ENCODE data around the gene FGB.

The FGB gene

DNA sequence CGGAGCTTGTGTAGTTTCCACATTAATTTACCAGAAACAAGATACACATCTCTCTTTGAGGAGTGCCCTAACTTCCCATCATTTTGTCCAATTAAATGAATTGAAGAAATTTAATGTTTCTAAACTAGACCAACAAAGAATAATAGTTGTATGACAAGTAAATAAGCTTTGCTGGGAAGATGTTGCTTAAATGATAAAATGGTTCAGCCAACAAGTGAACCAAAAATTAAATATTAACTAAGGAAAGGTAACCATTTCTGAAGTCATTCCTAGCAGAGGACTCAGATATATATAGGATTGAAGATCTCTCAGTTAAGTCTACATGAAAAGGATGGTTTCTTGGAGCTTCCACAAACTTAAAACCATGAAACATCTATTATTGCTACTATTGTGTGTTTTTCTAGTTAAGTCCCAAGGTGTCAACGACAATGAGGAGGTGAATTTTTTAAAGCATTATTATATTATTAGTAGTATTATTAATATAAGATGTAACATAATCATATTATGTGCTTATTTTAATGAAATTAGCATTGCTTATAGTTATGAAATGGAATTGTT lies at the start of gene FGB:
Gene FGB (plus strand): TSS at position 315 of the 558 bp plus-strand sequence. CDS start 8 bp downstream, at position 323.
- no peak within 1 kb of the TSS for H3K4me3 ChIP-seq (ENCODE audit: low read length)
- no peak for TF ChIP-seq ZNF274 (IDR thresholded peaks at IDR 0.05; ENCODE audit: low read depth, low read length)

DNA sequence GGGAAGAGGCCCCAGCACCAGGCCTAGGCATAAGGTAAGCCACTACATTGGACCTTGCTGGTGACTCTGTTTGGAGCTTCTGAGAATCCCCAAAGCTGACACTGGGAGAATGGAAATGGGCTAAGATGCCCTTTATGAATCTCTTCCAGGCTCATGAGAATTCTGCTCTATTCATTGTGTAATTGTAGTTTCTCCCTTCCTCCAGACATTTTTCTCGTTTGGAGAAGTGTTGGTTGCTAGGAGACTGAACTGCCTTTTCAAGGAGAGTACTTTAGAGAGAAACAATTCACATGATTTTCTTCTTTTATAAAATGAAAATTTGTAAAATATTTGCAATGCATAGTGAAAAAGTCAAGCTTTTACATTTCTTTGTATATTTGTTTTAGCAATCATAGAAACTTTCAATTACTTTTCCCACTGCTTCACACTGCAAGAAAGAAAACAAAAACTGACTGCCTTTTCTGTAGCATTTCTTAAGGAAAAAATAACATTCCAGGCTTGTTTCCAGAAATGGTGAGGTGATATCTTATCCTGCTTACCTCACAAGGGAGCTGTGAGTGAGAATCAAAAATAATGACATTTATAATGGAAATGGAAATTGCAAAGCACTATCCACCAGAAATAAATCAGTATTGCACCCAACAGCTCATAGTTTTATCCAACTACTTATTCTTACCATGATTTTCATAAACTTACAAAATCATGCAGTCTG lies 46.3 kb upstream of the FGB start:
- no peak for TF ChIP-seq ZNF274 (IDR thresholded peaks at IDR 0.05; ENCODE audit: low read depth, low read length)

DNA sequence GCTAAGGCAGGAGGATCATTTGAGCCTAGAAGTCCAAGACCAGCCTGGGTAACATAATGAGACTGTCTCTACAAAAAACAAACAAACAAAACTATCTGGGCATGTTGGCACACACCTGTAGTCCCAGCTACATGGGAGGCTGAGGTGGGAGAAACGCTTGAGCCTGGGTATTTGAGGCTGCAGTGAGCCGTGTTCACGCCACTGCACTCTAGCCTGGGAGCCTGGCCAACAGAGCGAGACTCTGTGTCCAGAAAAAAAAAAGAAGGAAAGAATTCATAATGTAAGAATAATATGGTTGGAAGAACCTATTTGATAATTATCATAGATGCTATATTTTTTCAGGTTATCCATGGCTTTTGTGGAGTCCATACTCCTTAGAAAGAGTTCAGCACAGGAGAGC lies 45.2 kb upstream of the FGB start:
- no peak for TF ChIP-seq ZNF274 (IDR thresholded peaks at IDR 0.05; ENCODE audit: low read depth, low read length)
- H3K4me3 ChIP-seq (ENCODE audit: low read length): no peak overlapping the region

More for the DNA sequence above, 46.3 kb upstream of the FGB start:
- H3K4me3 ChIP-seq (ENCODE audit: low read length): no peak overlapping the region

DNA sequence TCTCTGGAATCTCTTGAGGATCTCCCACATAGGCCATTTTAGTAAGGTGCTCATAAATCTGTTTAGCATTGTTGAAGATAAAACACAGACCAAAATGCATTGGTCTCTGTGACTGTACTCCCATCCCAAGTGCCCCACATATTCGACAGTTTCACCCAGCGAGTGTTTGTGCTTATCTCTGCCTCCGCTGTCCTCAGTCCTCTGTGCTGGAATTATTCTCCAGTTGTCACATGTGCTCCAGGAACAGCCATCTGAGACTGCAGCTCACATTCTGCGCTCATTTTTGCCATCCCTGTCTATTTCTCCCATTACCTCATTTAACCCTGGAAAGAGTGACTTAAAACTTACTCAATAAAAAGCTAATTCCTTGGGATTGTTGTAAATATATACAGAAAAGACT lies 43.6 kb upstream of the FGB start:
- TF ChIP-seq ZNF274 (IDR thresholded peaks at IDR 0.05; ENCODE audit: low read depth, low read length): no peak

DNA sequence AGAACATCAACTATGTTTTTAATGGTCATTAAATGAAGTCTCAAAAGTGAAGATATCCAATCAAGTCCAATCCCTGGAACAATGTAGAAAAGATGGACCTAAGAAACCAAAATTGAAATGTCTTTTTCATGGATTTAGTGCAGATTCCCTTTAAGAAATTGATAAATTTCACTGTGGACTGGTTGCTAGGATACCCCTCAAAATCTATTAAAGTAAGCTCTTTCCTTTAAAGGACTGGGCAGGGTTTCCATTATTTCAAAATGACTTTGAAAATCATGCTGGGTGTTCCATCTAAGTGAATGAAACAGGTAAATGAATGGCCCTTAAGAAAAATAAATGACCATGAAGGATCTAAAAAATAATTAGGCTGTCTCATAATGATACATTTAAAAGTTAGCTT lies 41.2 kb upstream of the FGB start:
- TF ChIP-seq ZNF274 (IDR thresholded peaks at IDR 0.05; ENCODE audit: low read depth, low read length): no peak
- H3K4me3 ChIP-seq (ENCODE audit: low read length): no peak overlapping the region

More for the DNA sequence above, 43.6 kb upstream of the FGB start:
- no peak overlapping the region for H3K4me3 ChIP-seq (ENCODE audit: low read length)

DNA sequence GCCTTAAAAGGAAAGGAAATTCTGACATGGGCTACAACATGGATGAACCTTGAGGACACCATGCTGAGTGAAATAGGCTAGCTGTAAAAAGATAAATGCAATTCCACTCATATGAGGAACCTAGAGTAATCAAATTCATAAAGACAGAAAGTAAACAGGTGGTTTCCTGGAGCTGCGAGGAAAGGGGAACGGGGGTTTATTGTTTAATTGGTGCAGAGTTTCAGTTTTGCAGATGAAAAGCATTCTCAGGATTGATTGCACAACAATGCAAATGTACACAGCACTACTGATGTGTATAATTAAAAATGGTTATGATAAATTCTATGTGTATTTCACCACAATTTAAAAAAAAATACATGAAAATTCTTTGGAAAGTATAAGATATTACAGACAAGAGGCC lies 36.7 kb upstream of the FGB start:
- H3K4me3 ChIP-seq (ENCODE audit: low read length): no peak overlapping the region
- no peak for TF ChIP-seq ZNF274 (IDR thresholded peaks at IDR 0.05; ENCODE audit: low read depth, low read length)

DNA sequence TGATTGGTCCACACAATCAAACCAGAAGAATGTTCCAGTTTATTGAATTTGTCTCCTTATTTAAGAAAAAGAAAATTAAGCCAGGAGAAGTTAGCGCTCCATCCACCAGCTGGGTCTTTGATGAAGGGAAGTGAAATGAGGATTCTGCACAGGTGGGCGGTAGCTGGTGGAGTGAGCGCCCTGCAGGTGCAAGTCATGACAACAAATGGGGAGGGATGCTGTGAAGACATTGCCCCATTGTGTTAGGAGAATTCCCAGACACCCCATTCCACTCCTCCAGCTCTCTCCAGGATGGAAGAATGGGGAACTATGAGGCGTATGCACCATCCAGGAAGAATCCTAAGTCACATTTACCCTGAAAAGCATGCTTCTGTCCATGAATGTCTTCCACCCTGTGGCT lies 35.5 kb upstream of the FGB start:
- TF ChIP-seq ZNF274 (IDR thresholded peaks at IDR 0.05; ENCODE audit: low read depth, low read length): no peak
- no peak overlapping the region for H3K4me3 ChIP-seq (ENCODE audit: low read length)

DNA sequence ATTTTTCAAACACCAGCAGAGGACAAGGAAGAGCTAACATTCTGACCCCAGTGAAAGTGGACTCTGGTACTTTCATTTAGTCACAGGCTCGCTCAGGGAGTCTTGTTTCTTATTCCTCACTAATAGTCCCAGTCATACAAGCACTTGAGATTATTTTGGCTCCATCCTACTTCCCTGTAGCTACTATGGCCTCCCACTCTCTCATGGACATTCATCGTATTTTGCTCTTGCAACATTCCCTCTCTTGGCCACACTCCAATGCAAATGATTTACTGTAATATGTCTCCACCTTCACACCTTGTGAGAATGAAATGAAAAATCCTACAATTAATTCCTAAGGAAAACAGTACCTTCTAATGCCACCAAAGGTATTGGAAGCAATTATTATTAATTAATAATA lies 33.9 kb upstream of the FGB start:
- no peak overlapping the region for H3K4me3 ChIP-seq (ENCODE audit: low read length)
- no peak for TF ChIP-seq ZNF274 (IDR thresholded peaks at IDR 0.05; ENCODE audit: low read depth, low read length)

DNA sequence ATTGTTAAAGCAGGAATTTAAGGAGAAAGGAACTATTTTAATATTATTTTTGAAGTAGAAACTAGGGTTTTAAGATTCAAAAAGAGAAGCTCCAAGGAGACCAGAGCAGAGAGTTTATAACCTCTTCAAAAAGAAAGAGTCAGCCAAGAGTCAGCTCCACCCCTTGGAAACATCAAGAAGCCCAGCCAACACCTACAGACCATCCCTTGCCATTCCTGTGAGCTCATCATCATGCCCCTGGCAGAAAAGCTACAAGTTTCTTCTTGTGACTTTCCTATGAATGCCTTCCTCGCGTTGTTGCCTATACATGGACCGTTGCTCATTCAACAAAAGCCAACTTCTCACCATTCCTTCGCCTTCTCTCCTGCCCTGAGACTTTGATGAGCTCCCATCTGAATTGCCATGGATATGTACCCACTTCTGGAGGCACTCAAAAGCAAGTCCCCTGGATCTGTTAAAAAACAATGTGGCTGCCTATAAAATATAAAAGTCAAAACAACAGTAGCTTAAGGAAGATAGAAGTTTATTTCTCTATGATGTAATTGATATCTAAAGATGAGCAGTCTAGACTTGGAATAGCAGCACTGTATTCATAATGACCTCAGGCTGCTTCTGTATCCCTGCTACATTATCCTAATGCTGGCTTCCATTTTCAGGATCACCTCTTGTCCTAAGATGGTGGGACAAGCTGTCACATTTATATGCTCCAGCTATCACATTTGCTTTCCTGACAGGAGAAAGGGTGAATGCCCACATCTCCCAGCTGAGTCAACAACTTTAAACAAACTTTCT lies 32.9 kb upstream of the FGB start:
- no peak overlapping the region for H3K4me3 ChIP-seq (ENCODE audit: low read length)
- no peak for TF ChIP-seq ZNF274 (IDR thresholded peaks at IDR 0.05; ENCODE audit: low read depth, low read length)

DNA sequence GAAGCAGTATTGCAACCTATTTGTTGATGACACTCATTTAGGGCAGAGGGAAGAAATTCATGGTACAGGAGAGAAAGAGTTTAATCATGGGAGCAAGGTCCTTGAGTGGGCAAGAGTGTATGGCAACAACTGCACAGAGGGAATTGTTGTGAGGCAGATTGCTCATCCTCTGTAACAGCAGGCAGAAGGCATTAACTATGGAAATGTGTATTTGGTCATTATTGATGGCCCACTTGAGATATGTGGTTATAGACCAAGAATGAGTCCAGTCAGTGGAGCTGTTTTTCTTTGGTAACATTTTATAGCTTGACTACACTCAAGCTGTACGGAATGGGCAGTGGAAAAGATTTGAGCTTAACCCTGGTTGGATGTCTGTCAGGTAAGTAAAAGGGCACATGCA lies 28.5 kb upstream of the FGB start:
- no peak for TF ChIP-seq ZNF274 (IDR thresholded peaks at IDR 0.05; ENCODE audit: low read depth, low read length)
- no peak overlapping the region for H3K4me3 ChIP-seq (ENCODE audit: low read length)

DNA sequence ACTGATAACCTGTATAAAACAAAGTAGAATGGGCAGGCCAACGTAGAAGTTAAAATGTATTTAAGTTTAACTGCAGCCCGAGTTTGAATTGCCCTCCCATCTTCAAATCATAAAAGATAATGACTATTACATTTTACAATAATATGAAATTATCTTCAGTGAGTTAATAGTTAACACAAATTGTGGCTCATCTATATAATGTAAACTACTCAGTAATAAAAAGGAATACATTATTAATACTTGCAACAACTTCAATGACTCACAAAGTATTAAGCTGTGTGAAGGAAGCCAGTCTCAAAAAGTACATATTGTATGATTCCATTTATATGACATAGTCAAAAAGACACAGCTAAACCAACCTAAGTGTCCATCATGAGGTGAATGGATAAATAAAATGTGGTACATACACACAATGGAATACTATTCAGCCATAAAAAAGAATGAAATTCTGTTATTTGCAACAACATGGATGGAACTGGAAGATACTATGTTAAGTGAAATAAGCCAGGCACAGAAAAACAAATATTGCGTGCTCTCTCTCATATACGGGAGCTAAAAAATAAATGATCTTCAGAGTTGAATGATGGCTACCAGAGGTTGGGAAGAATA lies 20.4 kb upstream of the FGB start:
- H3K4me3 ChIP-seq (ENCODE audit: low read length): no peak overlapping the region
- no peak for TF ChIP-seq ZNF274 (IDR thresholded peaks at IDR 0.05; ENCODE audit: low read depth, low read length)

DNA sequence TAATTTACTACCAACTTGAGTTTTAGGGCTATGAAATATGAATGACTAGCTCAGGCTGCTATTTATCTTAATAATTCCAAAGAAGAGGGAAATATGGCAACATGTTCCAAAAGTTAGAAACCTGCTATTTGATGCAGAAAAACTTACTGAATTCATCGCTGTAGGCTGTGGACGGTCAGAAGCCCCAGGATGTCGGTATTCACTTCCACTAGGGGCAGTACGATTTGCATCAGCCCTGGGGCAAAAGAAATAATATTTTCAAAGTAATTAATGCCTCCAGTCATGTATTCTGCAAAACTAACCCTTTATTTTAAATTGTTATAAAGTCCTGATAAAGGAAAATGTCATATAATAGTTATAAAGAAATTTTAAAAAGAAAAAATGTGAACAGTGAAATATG lies 17.1 kb upstream of the FGB start:
- no peak overlapping the region for H3K4me3 ChIP-seq (ENCODE audit: low read length)
- TF ChIP-seq ZNF274 (IDR thresholded peaks at IDR 0.05; ENCODE audit: low read depth, low read length): no peak

DNA sequence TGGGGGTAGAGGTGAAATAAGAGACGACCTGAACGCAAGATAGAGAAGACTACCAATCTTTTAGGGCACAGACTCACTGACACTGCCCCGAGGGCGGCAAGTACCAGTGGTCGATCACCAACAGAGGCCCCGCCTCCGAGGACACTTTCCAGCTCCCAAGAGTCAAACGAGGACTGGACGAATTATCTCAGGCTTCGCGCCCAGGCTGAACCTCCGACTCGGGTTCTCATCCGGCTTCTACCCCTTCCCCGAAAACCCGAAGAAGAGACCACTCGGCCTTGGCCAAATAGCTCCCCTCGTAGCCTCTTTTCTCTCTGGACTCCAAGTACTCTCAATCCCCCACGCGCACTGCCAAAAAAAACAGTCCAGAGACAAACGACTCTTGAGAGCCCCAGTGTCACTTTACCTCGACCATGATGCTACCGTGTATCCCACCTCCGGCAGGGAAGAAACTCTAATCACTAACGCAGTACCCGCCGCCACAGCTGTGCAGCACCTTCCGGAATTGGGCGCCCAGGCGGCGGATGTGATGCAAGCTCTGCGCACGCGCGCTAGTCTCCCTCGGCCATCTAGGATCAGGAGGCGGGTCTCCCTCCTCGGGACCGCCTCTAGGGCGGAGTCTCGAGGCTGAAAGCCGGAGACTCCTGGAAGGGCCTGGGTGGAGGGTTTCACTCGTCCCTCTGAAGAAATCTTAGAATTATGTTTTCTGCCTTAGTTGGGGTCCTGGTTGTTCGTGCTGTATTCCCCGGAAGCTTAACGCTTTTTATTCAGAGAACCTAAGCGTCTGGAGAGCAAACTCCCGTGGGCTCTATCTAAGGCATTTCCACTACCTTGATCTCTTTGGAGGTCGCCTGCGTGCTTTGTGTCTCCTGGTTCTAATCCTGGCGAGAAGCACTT lies 12.7 kb upstream of the FGB start, which contains the start of gene PLRG1:
Gene PLRG1 (minus strand): TSS at position 507 of the 897 bp plus-strand sequence. CDS start 92 bp downstream, at position 415.
- peak within 1 kb of the TSS; percentile 88 for H3K4me3 ChIP-seq (ENCODE audit: low read length)
- TF ChIP-seq ZNF274 (IDR thresholded peaks at IDR 0.05; ENCODE audit: low read depth, low read length): no peak
